Sigmoid colon (tissue), 7 donors: ENCODE data around the gene FPR1. TPM values are rescaled to one million over a fixed set of nuclear protein-coding genes. Genes with fewer than 3 reads are reported as not detected.

Experiments used
- DNase-seq: peaks from one replicate; pipeline ENCODE4 v3.0.0-alpha.2; 2019
- H3K27ac ChIP-seq, 4 donors: fragments of 200-600 bp; sonication (generic); one replicate each; pipeline ENCODE4 v1.5.1; 2016 to 2019; ENCODE audit warnings: mild to moderate bottlenecking in 1 of 4
- H3K27me3 ChIP-seq, 3 donors: fragments of 200-600 bp; sonication (generic); one replicate each; pipeline ENCODE4 v1.5.1; 2019; ENCODE audit warnings: mild to moderate bottlenecking in 1 of 3
- H3K36me3 ChIP-seq, 4 donors: fragments of 200-600 bp; sonication (generic); one replicate each; pipeline ENCODE4 v1.5.1; 2016 to 2019
- H3K4me1 ChIP-seq, 4 donors: fragments of 200-600 bp; sonication (generic); one replicate each; pipeline ENCODE4 v1.5.1; 2017 to 2019
- H3K4me3 ChIP-seq, 4 donors: fragments of 200-600 bp; sonication (generic); one replicate each; pipeline ENCODE4 v1.5.1; 2017 to 2019; ENCODE audit warnings: mild to moderate bottlenecking in 2 of 4, moderate library complexity in 1 of 4
- H3K9me3 ChIP-seq, 4 donors: fragments of 200-600 bp in 3 of 4; sonication (generic) in 3 of 4; one replicate each; pipeline versions ENCODE4 v1.5.1 to v1.6.1; 2013 to 2019
- EP300 ChIP-seq, 4 donors: sonication (generic); formaldehyde crosslinking; IDR thresholded peaks; one replicate each; pipeline ENCODE4 v1.6.1; 2017; ENCODE audit warnings: antibody characterized with exemption in 4 of 4
- POLR2A ChIP-seq, 2 donors: fragments of 450-650 bp; IDR thresholded peaks; one replicate each; pipeline ENCODE4 v1.6.1; 2016; ENCODE audit warnings: antibody characterized with exemption in 2 of 2, mild to moderate bottlenecking in 2 of 2, moderate library complexity in 2 of 2
- POLR2AphosphoS5 ChIP-seq, 4 donors: sonication (generic); formaldehyde crosslinking; IDR thresholded peaks; one replicate each; pipeline ENCODE4 v1.6.1; 2017; ENCODE audit warnings: antibody characterized with exemption in 4 of 4
- WGBS, 2 donors: extraction: QIAGEN DNeasy Blood & Tissue Kit; methylation state at CpG; one replicate each; pipeline ENCODE4 v1.1.7; 2013; 5-methylcytosine and 5-hydroxymethylcytosine counted together
- intact Hi-C: fragments of 100-400 bp; cut with DNase I; formaldehyde crosslinking; loops from one replicate; pipeline ENCODE4 v1.15.1; 2023
- polyA plus RNA-seq, 3 donors: library from polyadenylated mRNA; stranded (reverse); fragments of 200-250 nt; gene quantifications; one replicate each; pipeline ENCODE4 v1.2.3, GENCODE V29; 2013
- total RNA-seq, 4 donors: library from RNA; depleted of rRNA; stranded (reverse); fragments of >200 nt; gene quantifications; one replicate each; pipeline ENCODE4 v1.1.0, GENCODE V29; 2016
- TF ChIP-seq, protein P1 (sequence below), 4 experiments: fragments of 450-650 bp in 3 of 4; fragments of 200-600 bp in 1 of 4; IDR thresholded peaks; one replicate each; pipeline ENCODE4 v1.5.1; 2016 to 2019; ENCODE audit warnings: antibody characterized with exemption in 4 of 4, mild to moderate bottlenecking in 3 of 4, moderate library complexity in 2 of 4
- donor health status: healthy with polysubstance abuse.
- donor health status: Bipolar disorder and iron deficiency.
- donor health status: healthy.

Gene FPR1, protein sequence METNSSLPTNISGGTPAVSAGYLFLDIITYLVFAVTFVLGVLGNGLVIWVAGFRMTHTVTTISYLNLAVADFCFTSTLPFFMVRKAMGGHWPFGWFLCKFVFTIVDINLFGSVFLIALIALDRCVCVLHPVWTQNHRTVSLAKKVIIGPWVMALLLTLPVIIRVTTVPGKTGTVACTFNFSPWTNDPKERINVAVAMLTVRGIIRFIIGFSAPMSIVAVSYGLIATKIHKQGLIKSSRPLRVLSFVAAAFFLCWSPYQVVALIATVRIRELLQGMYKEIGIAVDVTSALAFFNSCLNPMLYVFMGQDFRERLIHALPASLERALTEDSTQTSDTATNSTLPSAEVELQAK
- total RNA-seq: 10 to 100 TPM in 1 of 4 donors, 1 to 10 TPM in 3; 2.8 to 15.9 (median 6.2) TPM
- 10 to 100 TPM in 1 of 3 donors, 1 to 10 TPM in 2; 1.2 to 12.0 (median 4.6) TPM for polyA plus RNA-seq

DNA sequence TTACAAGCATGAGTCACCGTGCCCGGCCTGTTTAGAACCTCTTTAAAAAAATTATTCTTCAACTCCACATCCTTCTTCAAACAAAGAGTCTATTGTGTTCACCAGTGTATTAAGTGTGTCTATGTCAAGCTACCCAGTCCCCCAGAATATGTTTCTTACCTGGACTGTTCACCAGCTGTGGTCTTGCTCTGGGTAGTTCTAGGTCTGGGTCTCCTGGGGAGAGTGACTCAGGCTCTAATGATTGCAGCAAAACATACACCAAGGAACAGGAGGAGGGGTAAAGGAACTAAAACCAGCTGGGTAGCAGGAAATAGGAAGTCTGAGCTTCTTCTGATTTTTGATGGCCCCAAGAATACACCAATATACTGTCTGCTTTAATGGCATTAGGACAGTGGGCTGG, at the start of gene FPR1:
Gene FPR1, minus strand, starts transcription at position 224 of the 400 bp plus-strand sequence. CDS start 4,884 bp downstream, outside the sequence.
- H3K27ac ChIP-seq: peak within 1 kb of the TSS in 2 of 4 donors; percentile 3 to 34
- intact Hi-C loops: no loop called here

DNA sequence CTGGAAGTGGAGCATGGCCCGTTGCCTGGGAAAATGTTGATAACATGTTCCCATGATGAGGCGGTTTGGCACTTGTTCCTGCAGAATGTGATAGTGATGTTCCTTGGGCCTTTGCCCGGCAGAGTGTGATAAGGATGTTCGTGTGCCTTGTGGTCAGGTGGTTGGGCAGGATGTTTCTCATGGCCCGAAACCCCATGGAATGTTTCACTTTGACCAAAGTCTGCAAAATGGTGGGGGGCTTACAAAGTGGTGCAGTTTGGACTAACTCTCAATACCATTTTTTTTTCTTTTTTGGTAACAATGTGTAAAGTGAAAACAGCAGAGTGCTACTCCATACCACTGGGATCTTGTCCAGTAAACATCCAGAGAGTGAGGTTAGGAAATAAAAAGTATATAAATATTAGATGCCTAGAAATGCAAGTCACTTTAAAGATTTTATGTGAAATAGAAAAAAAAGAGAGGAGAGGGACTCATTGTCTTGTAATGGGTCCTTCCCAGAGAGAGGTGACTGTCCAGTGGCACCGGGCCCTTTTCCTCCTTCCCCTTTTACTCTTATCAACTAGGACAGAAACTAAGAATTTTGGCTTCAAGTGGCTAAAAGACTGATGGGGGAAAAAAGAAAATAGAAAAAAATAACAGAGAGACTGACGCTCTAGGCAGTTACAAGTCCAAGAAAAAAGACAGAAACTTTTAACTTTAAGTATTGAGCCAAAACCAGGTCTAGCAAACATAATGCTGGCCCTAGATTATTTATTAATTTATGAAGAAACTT, 49.0 kb upstream of the FPR1 start:
- Histone ChIP-seq H3K27ac (peak overlapping the region in 3 of 4 donors; percentile 55 to 66 (median 58)), H3K27me3 (no peaks in the 10 kb centered on the region), H3K4me1 (peaks cover 0 to 20% (median 9%) of the 10 kb centered on the region in 4 donors), H3K4me3 (no peak overlapping the region), H3K9me3 (no peaks in the 10 kb centered on the region), H3K36me3 (no peaks in the 10 kb centered on the region)
- intact Hi-C loops: no loop called here
- peak; percentile 68 for DNase-seq
- 79% methylated on average over 7 of the region's 7 CpGs for WGBS, 2 donors
- no peak for TF ChIP-seq POLR2AphosphoS5 (IDR thresholded peaks at IDR 0.05)

More for the DNA sequence above, at the start of gene FPR1:
- no peaks in the 10 kb centered on the region for H3K27me3 ChIP-seq
- no peaks in the 10 kb centered on the region for H3K4me1 ChIP-seq
- peak within 1 kb of the TSS in 2 of 4 donors; percentile 13 to 23 for H3K4me3 ChIP-seq
- H3K36me3 ChIP-seq: no peaks in the 10 kb centered on the region
- no peak for TF ChIP-seq POLR2A (IDR thresholded peaks at IDR 0.05)
- peak in 3 of 4 donors; percentile 34 to 49 (median 44) for TF ChIP-seq POLR2AphosphoS5 (IDR thresholded peaks at IDR 0.05)
- no peaks in the 10 kb centered on the region for H3K9me3 ChIP-seq
- WGBS, 2 donors: 13 to 80% methylated on average over 2 of the region's 2 CpGs
- DNase-seq: no peak

DNA sequence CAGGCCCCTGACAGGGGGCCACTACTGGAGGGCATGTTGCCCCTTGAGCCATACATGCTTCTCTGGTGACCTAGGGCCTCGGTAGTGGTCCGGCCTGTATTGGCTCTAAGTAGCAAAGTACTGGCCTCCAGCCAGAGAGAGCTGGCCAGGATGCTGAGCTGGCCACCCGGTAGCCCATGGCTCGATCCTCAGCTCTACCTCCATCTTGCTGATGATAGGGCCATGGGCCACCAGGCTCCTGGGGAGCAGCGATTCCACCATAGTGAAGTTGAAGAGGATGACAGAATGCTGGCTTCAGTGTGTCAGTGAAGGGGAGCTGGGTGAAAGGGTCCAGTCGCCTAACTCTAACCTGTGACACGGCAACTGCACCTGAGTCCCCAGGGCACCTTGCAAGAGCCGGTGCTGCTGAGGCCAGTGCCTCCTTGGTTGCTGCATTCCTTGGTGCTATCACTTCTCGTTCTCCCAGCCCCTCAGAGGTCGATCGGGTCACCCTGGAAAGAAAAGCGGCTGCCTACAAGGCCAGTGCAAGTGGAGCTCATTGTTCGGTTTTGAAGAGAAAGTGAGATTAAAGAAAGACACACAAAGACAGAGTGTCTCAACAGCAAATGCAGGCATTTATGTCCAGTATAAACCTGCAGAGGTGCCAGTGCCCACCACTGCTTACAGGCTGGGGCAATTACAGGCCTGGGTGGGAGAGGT, 48.2 kb upstream of the FPR1 start:
- intact Hi-C loops: no loop called here
- DNase-seq: peak; percentile 68
- Histone ChIP-seq H3K4me3 (no peak overlapping the region), H3K27me3 (no peaks in the 10 kb centered on the region), H3K9me3 (no peaks in the 10 kb centered on the region), H3K36me3 (no peaks in the 10 kb centered on the region), H3K27ac (peak overlapping the region; percentile 55 to 66 (median 60)), H3K4me1 (peaks cover 0 to 20% (median 9%) of the 10 kb centered on the region in 4 donors)
- TF ChIP-seq POLR2AphosphoS5 (IDR thresholded peaks at IDR 0.05) (no peak), POLR2A (IDR thresholded peaks at IDR 0.05) (no peak)
- 83 to 88% methylated on average over 13 of the region's 13 CpGs for WGBS, 2 donors

DNA sequence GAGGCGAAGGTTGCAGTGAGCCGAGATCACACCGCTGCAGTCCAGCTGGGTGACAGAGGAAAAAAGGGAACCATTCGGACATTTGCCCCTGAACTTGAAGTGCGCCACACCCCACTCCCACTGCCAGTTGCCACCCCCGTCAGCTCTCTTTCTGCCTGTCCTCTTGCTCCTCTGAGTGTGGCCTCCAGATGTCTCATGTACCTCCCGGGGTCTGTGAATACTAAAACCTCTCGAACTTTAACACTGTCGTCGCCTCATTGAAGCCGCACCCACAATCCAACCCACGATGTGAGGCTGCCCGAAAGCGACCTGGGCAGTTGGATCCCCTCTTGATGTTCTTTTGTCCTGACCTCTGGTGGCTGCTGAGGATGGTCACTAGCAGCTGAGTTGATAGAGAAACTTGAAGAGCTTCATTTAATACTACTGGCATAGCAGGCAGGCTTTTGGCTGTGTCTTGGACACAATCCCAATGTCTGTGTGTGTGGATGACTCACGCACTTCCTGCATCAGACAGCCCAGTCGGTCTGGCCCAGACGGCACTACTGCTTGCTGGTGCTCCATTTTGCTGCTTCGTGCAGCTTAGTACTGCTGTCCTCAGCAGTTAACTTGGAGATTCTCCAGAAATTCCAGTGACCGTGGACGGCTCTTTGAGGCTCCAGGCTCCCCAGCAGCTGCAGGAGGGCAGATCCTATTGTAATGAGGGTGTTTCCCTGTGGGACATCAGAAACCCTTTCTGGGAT, 47.5 kb upstream of the FPR1 start:
- TF ChIP-seq EP300 (IDR thresholded peaks at IDR 0.05) (no peak), POLR2AphosphoS5 (IDR thresholded peaks at IDR 0.05) (peak in 3 of 4 donors; percentile 33 to 38 (median 37))
- intact Hi-C loops: no loop called here
- WGBS, 2 donors: 68 to 80% methylated on average over 20 of the region's 20 CpGs
- Histone ChIP-seq H3K36me3 (no peaks in the 10 kb centered on the region), H3K27me3 (no peaks in the 10 kb centered on the region), H3K4me1 (peaks cover 0 to 20% (median 9%) of the 10 kb centered on the region in 4 donors), H3K27ac (peak overlapping the region; percentile 55 to 66 (median 60)), H3K9me3 (no peaks in the 10 kb centered on the region), H3K4me3 (no peak overlapping the region)
- peak; percentile 90 for DNase-seq

DNA sequence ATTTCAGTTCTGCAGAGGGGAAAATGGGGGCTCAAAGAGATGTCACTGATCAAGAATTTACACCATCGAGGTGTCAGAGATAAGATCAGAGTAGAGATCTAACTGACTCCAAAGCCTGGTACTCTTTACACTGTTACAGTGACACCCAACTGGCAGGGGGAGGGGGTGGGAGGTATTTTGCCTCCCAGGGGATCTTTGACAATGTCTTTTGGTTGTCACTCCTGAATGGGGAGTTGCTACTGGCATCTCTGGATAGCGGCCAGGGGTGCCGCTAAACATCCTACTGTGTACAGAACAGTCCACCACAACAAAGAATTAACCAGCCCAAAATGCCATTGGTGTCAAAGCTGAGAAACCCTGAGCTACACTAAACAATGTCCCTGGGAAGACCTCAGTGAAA, 46.4 kb upstream of the FPR1 start:
- TF ChIP-seq, protein P1, sequence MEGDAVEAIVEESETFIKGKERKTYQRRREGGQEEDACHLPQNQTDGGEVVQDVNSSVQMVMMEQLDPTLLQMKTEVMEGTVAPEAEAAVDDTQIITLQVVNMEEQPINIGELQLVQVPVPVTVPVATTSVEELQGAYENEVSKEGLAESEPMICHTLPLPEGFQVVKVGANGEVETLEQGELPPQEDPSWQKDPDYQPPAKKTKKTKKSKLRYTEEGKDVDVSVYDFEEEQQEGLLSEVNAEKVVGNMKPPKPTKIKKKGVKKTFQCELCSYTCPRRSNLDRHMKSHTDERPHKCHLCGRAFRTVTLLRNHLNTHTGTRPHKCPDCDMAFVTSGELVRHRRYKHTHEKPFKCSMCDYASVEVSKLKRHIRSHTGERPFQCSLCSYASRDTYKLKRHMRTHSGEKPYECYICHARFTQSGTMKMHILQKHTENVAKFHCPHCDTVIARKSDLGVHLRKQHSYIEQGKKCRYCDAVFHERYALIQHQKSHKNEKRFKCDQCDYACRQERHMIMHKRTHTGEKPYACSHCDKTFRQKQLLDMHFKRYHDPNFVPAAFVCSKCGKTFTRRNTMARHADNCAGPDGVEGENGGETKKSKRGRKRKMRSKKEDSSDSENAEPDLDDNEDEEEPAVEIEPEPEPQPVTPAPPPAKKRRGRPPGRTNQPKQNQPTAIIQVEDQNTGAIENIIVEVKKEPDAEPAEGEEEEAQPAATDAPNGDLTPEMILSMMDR (IDR thresholded peaks at IDR 0.05): no peak
- no peak for TF ChIP-seq POLR2AphosphoS5 (IDR thresholded peaks at IDR 0.05)
- peak overlapping the region; percentile 53 to 66 (median 60) for H3K27ac ChIP-seq
- no peaks in the 10 kb centered on the region for H3K36me3 ChIP-seq
- 52 to 64% methylated on average over 3 of the region's 3 CpGs for WGBS, 2 donors
- no peak overlapping the region for H3K4me3 ChIP-seq
- no peaks in the 10 kb centered on the region for H3K27me3 ChIP-seq
- intact Hi-C loops: no loop called here
- no peak for DNase-seq
- peaks cover 0 to 20% (median 9%) of the 10 kb centered on the region in 4 donors for H3K4me1 ChIP-seq
- no peaks in the 10 kb centered on the region for H3K9me3 ChIP-seq

DNA sequence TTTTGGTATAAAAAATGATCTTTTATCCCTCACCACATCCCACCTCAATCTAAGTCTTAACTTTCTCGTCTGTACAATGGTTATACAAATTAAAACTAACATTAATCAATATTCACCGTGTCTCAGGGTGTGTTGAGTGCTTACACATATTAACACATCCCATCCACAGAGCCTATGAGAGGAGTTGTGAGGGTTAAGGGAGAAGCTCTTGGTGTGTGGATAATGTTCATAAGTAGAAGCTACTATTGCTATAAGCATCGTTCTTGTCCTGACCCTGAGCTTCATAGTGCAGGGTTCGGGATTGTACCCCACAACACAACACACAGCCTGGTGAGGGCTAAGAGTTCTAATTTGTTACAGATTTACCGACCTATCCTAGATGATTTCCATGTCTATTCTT, 45.8 kb upstream of the FPR1 start:
- Histone ChIP-seq H3K36me3 (no peaks in the 10 kb centered on the region), H3K9me3 (no peaks in the 10 kb centered on the region), H3K27me3 (no peaks in the 10 kb centered on the region), H3K4me1 (peaks cover 0 to 20% (median 9%) of the 10 kb centered on the region in 4 donors), H3K4me3 (peak overlapping the region in 1 of 4 donors; percentile 33), H3K27ac (peak overlapping the region in 1 of 4 donors; percentile 58)
- DNase-seq: no peak
- WGBS, 2 donors: 73 to 82% methylated on average over 5 of the region's 5 CpGs
- TF ChIP-seq POLR2A (IDR thresholded peaks at IDR 0.05) (no peak), EP300 (IDR thresholded peaks at IDR 0.05) (no peak), POLR2AphosphoS5 (IDR thresholded peaks at IDR 0.05) (no peak)
- TF ChIP-seq, protein P1 (IDR thresholded peaks at IDR 0.05): no peak
- intact Hi-C loops: no loop called here
